Central memory CD4-positive, alpha-beta T cell (primary cell): ENCODE data around the gene GPR4.

Experiments
- DNase-seq: peaks from one replicate; pipeline ENCODE4 v3.0.0; 2022

Gene GPR4

GRCh38 chr19:45547211-45547770, 54.7 kb downstream of the GPR4 start:
- DNase-seq, result no peak

- DNase-seq, result no peak
These were observed 59.8 kb downstream of the GPR4 start for GRCh38 chr19:45542234-45542668.
